Caco-2 (cell line): ENCODE measurements around the gene CBFB. TPM values are rescaled to one million over a fixed set of nuclear protein-coding genes. Genes with fewer than 3 reads are reported as not detected.

Experiments
- BruUV-seq: library from RNA; stranded (reverse); fragments of 400-500 nt; replicated peaks from 2 replicates; lab custom pipeline; 2021; lab: Mats Ljungman, UMichigan
- CTCF ChIA-PET: fragments of 300-600 bp; sonication (Branson Sonifier 250); formaldehyde crosslinking; loops from one replicate; lab custom pipeline; 2022; ENCODE audit warnings: antibody characterized with exemption; lab: Charles Lee
- POLR2A ChIA-PET: fragments of 300-600 bp; sonication (Branson Sonifier 250); formaldehyde crosslinking; loops from one replicate; lab custom pipeline; 2022; ENCODE audit warnings: antibody characterized with exemption; lab: Charles Lee
- DNase-seq, 2 experiments: peaks; one replicate each; pipeline versions ENCODE4 v3.0.0 to v3.0.0-alpha.2; 2020 to 2022
- H3K27me3 ChIP-seq: replicated peaks from 2 replicates; pipeline ENCODE4 v1.6.0; 2011; ENCODE audit warnings: low read length; ENCODE audit not compliant: control insufficient read depth, insufficient read depth
- H3K36me3 ChIP-seq: 2 replicates; pipeline ENCODE4 v1.5.1; 2011; ENCODE audit warnings: low read length; ENCODE audit not compliant: control insufficient read depth, insufficient read depth
- H3K4me1 ChIP-seq: fragments of 250-450 bp; sonication (Bioruptor Pico); 2 replicates; pipeline ENCODE4 v1.5.1; 2020; ENCODE audit warnings: mild to moderate bottlenecking
- H3K4me3 ChIP-seq: 2 replicates; pipeline ENCODE4 v1.5.1; 2011; ENCODE audit warnings: low read depth, mild to moderate bottlenecking, control low read depth, low read length
- H3K9me3 ChIP-seq: fragments of 250-450 bp; sonication (Bioruptor Pico); 2 replicates; pipeline ENCODE4 v1.5.1; 2020; ENCODE audit warnings: mild to moderate bottlenecking, moderate library complexity
- H3K27ac Mint-ChIP-seq: one replicate; pipeline ENCODE4 v1.8.0; 2022; ENCODE audit warnings: mixed read lengths; ENCODE audit not compliant: unreplicated experiment
- H3K27me3 Mint-ChIP-seq: one replicate; pipeline ENCODE4 v1.8.0; 2022; ENCODE audit warnings: mixed read lengths; ENCODE audit not compliant: insufficient read depth, unreplicated experiment
- H3K36me3 Mint-ChIP-seq: one replicate; pipeline ENCODE4 v1.8.0; 2022; ENCODE audit warnings: mild to moderate bottlenecking, mixed read lengths; ENCODE audit not compliant: insufficient read depth, unreplicated experiment
- H3K4me1 Mint-ChIP-seq: one replicate; pipeline ENCODE4 v1.8.0; 2022; ENCODE audit warnings: low read depth, mixed read lengths; ENCODE audit not compliant: unreplicated experiment
- H3K4me3 Mint-ChIP-seq: one replicate; pipeline ENCODE4 v1.8.0; 2022; ENCODE audit warnings: mild to moderate bottlenecking, moderate library complexity, mixed read lengths; ENCODE audit not compliant: unreplicated experiment
- H3K9me3 Mint-ChIP-seq: one replicate; pipeline ENCODE4 v1.8.0; 2022; ENCODE audit warnings: mixed read lengths; ENCODE audit not compliant: unreplicated experiment
- intact Hi-C: fragments of 100-400 bp; cut with micrococcal nuclease; formaldehyde crosslinking; loops from one replicate; pipeline ENCODE4 v1.10.0; 2022; ENCODE audit not compliant: unreplicated experiment
- total RNA-seq: library from RNA; stranded (reverse); gene quantifications from 2 replicates; pipeline ENCODE4 v1.2.3, GENCODE V29; 2022
- TF ChIP-seq, protein P1 (sequence below), 2 experiments: fragments of 200-600 bp in 1 of 2; IDR thresholded peaks; 1 replicate in 1 of 2; 2 replicates in 1 of 2; pipeline versions ENCODE4 v1.5.1 to v1.8.0; 2011 to 2022; ENCODE audit warnings: antibody characterized with exemption in 1 of 2, control low read depth in 1 of 2, inconsistent platforms in 1 of 2, low read depth in 1 of 2, low read length in 1 of 2, mild to moderate bottlenecking in 1 of 2, moderate library complexity in 1 of 2; ENCODE audit not compliant: insufficient read depth in 1 of 2, severe bottlenecking in 1 of 2, unreplicated experiment in 1 of 2

The CBFB gene
- total RNA-seq, 1 experiment from 2014 or later: 102 TPM

DNA sequence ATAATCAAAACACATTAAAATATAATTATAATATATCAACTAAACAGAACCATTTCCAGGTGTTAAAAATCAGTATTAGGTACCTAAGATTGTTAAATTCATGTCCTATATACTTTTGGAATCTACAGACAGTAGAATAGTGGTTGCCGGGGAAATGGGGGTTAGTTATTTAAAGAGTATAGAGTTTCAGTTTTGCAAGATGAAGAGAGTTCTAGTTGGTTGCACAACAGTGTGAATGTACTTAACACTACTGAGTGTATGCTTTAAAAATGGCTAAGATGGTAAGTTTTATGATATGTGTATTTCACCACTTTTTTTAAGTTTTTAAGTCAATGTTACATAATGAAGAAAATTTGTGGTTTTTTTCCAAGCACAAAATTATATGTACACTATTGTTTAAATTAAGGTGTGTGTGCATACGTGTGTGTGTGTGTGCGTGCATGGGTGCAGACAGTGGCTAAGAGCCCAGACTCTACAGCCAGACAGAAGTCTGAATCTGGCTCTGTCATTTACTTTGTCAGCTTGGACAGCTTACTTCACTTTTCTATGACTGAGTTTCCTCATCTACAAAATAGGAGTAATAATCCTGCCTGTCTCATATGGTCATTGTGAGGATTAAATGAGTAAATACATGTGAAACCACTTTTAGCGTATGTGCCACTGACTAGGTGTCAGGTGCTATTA is 55.5 kb downstream of the CBFB start:
- no peak for DNase-seq
- Mint-ChIP-seq H3K4me1 (no peaks in the 10 kb centered on the region), H3K27me3 (no peaks in the 10 kb centered on the region), H3K36me3 (peaks cover 29% of the 10 kb centered on the region), H3K27ac (no peak overlapping the region), H3K9me3 (no peaks in the 10 kb centered on the region), H3K4me3 (no peak overlapping the region)
- intact Hi-C loops: no loop called here
- no TSS peak for BruUV-seq
- H3K4me3 ChIP-seq: no peak overlapping the region
- POLR2A ChIA-PET: no interaction called here
- CTCF ChIA-PET: interaction anchor here (0.6 to 1.9 kb wide), 2 partner anchors 15 to 66 kb away, joined by 4 read pairs; no protein-coding TSS in a partner anchor
- peaks cover 5% of the 10 kb centered on the region; the same call in 1 of the 2 replicates for H3K4me1 ChIP-seq
- TF ChIP-seq, protein P1, sequence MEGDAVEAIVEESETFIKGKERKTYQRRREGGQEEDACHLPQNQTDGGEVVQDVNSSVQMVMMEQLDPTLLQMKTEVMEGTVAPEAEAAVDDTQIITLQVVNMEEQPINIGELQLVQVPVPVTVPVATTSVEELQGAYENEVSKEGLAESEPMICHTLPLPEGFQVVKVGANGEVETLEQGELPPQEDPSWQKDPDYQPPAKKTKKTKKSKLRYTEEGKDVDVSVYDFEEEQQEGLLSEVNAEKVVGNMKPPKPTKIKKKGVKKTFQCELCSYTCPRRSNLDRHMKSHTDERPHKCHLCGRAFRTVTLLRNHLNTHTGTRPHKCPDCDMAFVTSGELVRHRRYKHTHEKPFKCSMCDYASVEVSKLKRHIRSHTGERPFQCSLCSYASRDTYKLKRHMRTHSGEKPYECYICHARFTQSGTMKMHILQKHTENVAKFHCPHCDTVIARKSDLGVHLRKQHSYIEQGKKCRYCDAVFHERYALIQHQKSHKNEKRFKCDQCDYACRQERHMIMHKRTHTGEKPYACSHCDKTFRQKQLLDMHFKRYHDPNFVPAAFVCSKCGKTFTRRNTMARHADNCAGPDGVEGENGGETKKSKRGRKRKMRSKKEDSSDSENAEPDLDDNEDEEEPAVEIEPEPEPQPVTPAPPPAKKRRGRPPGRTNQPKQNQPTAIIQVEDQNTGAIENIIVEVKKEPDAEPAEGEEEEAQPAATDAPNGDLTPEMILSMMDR (IDR thresholded peaks at IDR 0.05; ENCODE audit: insufficient read depth in 1 of 2, low read depth in 1 of 2, low read length in 1 of 2, severe bottlenecking in 1 of 2, unreplicated experiment in 1 of 2): no peak
- H3K27me3 ChIP-seq: no peaks in the 10 kb centered on the region
- no peaks in the 10 kb centered on the region for H3K9me3 ChIP-seq
- H3K36me3 ChIP-seq: peaks cover 2% of the 10 kb centered on the region; the same call in 1 of the 2 replicates

DNA sequence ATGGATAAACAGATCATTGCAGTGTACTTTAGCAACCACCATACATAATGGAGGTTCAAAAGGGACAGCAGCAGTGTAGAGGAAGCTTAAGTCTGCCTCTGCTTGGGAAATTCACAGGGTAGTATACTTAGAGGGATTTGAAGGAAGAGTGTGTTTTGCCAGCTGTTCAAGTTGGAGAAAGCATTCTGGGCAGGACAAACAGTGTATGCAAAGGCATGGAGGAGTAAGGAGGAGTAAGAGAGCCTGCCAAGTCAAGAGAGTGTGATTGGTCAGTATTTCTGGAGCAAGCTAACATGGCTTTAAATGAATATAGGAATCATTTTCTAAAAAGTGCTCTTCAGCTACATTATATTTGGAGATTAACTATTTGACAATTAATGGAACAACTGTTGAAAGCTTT is 57.9 kb downstream of the CBFB start:
- Histone ChIP-seq H3K36me3 (peaks cover 2% of the 10 kb centered on the region; the same call in 1 of the 2 replicates), H3K27me3 (no peaks in the 10 kb centered on the region), H3K9me3 (no peaks in the 10 kb centered on the region), H3K4me3 (no peak overlapping the region), H3K4me1 (peaks cover 5% of the 10 kb centered on the region; the same call in 1 of the 2 replicates)
- Mint-ChIP-seq H3K4me3 (no peak overlapping the region), H3K4me1 (no peaks in the 10 kb centered on the region), H3K9me3 (no peaks in the 10 kb centered on the region), H3K27ac (no peak overlapping the region), H3K36me3 (peaks cover 21% of the 10 kb centered on the region), H3K27me3 (no peaks in the 10 kb centered on the region)
- intact Hi-C loops: no loop called here
- ChIA-PET POLR2A (no interaction called here), CTCF (interaction anchor here (1.2 kb wide), 1 partner anchor 69 kb away, joined by 4 read pairs; no protein-coding TSS in a partner anchor)
- TF ChIP-seq, protein P1 (IDR thresholded peaks at IDR 0.05; ENCODE audit: insufficient read depth in 1 of 2, low read depth in 1 of 2, low read length in 1 of 2, severe bottlenecking in 1 of 2, unreplicated experiment in 1 of 2): no peak
- DNase-seq: no peak
- no TSS peak for BruUV-seq

DNA sequence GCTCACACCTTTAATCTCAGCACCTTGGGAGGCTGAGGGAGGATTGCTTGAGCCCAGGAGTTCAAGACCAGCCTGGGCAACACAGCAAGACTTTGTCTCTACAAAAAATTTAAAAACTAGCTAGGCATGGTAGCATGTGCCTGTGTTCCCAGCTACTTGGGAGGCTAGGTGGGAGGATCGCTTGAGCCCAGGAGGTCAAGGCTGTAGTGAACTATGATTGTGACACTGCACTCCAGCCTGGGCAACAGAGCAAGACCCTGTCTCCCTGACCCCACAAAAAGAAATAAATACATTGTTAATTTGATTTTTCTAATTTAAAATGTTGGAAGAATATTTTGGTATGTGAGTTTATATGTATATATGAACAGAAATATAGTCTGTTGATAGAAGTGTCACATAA is 58.3 kb downstream of the CBFB start:
- Mint-ChIP-seq H3K36me3 (peaks cover 21% of the 10 kb centered on the region), H3K4me1 (no peaks in the 10 kb centered on the region), H3K27ac (no peak overlapping the region), H3K4me3 (no peak overlapping the region), H3K9me3 (no peaks in the 10 kb centered on the region), H3K27me3 (no peaks in the 10 kb centered on the region)
- H3K4me1 ChIP-seq: peaks cover 5% of the 10 kb centered on the region; the same call in 1 of the 2 replicates
- BruUV-seq: no TSS peak
- CTCF ChIA-PET: interaction anchor here (1.2 kb wide), 1 partner anchor 69 kb away, joined by 4 read pairs; no protein-coding TSS in a partner anchor
- no peaks in the 10 kb centered on the region for H3K9me3 ChIP-seq
- TF ChIP-seq, protein P1 (IDR thresholded peaks at IDR 0.05; ENCODE audit: insufficient read depth in 1 of 2, low read depth in 1 of 2, low read length in 1 of 2, severe bottlenecking in 1 of 2, unreplicated experiment in 1 of 2): no peak
- peaks cover 2% of the 10 kb centered on the region; the same call in 1 of the 2 replicates for H3K36me3 ChIP-seq
- no peak overlapping the region for H3K4me3 ChIP-seq
- POLR2A ChIA-PET: no interaction called here
- DNase-seq: no peak
- intact Hi-C loops: no loop called here
- H3K27me3 ChIP-seq: no peaks in the 10 kb centered on the region
